Neural cell (in vitro differentiated cells): ENCODE data around the gene ARTN. TPM values are rescaled to one million over a fixed set of nuclear protein-coding genes. Genes with fewer than 3 reads are reported as not detected.

Experiments
- H2AFZ ChIP-seq: fragments of 200-600, 300-800 bp; sonication (generic), shearing (Covaris generic); 2 replicates; pipeline ENCODE4 v1.6.0; 2014; ENCODE audit warnings: low read depth, mild to moderate bottlenecking, antibody characterized with exemption, low read length, moderate library complexity
- H3F3A ChIP-seq: fragments of 200-600 bp; shearing (Covaris generic); 2 replicates; pipeline ENCODE4 v1.6.1; 2016; ENCODE audit warnings: mild to moderate bottlenecking, moderate library complexity, mixed read lengths, antibody characterized with exemption, low read length; ENCODE audit not compliant: insufficient read depth, poor library complexity, severe bottlenecking
- H3K27ac ChIP-seq: fragments of 200-600, 300-800 bp; sonication (generic), shearing (Covaris generic); 2 replicates; pipeline ENCODE4 v1.5.1; 2014; ENCODE audit warnings: mild to moderate bottlenecking, low read length, moderate library complexity
- H3K27me3 ChIP-seq: fragments of 300-800, 200-600 bp; sonication (generic), shearing (Covaris generic); 2 replicates; pipeline ENCODE4 v1.6.0; 2014; ENCODE audit warnings: mild to moderate bottlenecking, low read depth, low read length, moderate library complexity; ENCODE audit not compliant: insufficient read depth
- H3K36me3 ChIP-seq: fragments of 300-800, 200-600 bp; sonication (generic), shearing (Covaris generic); 2 replicates; pipeline ENCODE4 v1.5.1; 2014; ENCODE audit warnings: mild to moderate bottlenecking, antibody characterized with exemption, low read length, moderate library complexity; ENCODE audit not compliant: insufficient read depth
- H3K4me2 ChIP-seq: fragments of 300-800, 200-600 bp; sonication (generic), shearing (Covaris generic); 2 replicates; pipeline ENCODE4 v1.6.0; 2014; ENCODE audit warnings: mild to moderate bottlenecking, low read length
- H3K4me3 ChIP-seq: fragments of 300-800, 200-600 bp; sonication (generic), shearing (Covaris generic); 2 replicates; pipeline ENCODE4 v1.5.1; 2014; ENCODE audit warnings: mild to moderate bottlenecking, low read length, moderate library complexity
- H3K79me2 ChIP-seq: fragments of 200-600 bp; shearing (Covaris generic); replicated peaks from 2 replicates; pipeline ENCODE4 v1.6.0; 2014; ENCODE audit warnings: mild to moderate bottlenecking, low read length, moderate library complexity; ENCODE audit not compliant: insufficient read depth
- H3K9ac ChIP-seq: fragments of 300-800, 200-600 bp; sonication (generic), shearing (Covaris generic); 2 replicates; pipeline ENCODE4 v1.6.1; 2016; ENCODE audit warnings: mild to moderate bottlenecking, low read length, mixed read lengths
- H3K9me2 ChIP-seq: fragments of 200-600 bp; shearing (Covaris generic); 2 replicates; pipeline ENCODE4 v1.6.1; 2016; ENCODE audit warnings: mild to moderate bottlenecking, low read length, mixed read lengths; ENCODE audit not compliant: insufficient read depth
- H3K9me3 ChIP-seq: fragments of 200-600, 300-800 bp; sonication (generic), shearing (Covaris generic); 2 replicates; pipeline ENCODE4 v1.6.1; 2016; ENCODE audit warnings: mild to moderate bottlenecking, mixed run types, low read length, moderate library complexity, mixed read lengths
- H4K20me1 ChIP-seq: fragments of 200-600 bp; shearing (Covaris generic); 2 replicates; pipeline ENCODE4 v1.6.1; 2016; ENCODE audit warnings: mild to moderate bottlenecking, mixed run types; ENCODE audit not compliant: insufficient read depth
- CTCF ChIP-seq: fragments of 450-650 bp; IDR thresholded peaks from 2 replicates; pipeline ENCODE4 v1.5.1; 2014; ENCODE audit warnings: antibody characterized with exemption, mild to moderate bottlenecking, moderate library complexity; ENCODE audit not compliant: poor library complexity, severe bottlenecking
- EP300 ChIP-seq: fragments of 450-650 bp; conservative IDR thresholded peaks from 2 replicates; pipeline ENCODE4 v1.6.1; 2014; ENCODE audit warnings: antibody characterized with exemption, mild to moderate bottlenecking, moderate library complexity; ENCODE audit not compliant: poor library complexity, severe bottlenecking
- EZH2 ChIP-seq: fragments of 200-600, 300-800 bp; shearing (Covaris generic), sonication (generic); IDR thresholded peaks from 2 replicates; pipeline ENCODE4 v1.6.1; 2014; ENCODE audit warnings: antibody characterized with exemption, low read length, borderline replicate concordance, mild to moderate bottlenecking; ENCODE audit not compliant: insufficient read depth, poor library complexity, severe bottlenecking
- MXI1 ChIP-seq: fragments of 450-650 bp; conservative IDR thresholded peaks from 2 replicates; pipeline ENCODE4 v1.6.1; 2014; ENCODE audit warnings: antibody characterized with exemption, mild to moderate bottlenecking; ENCODE audit not compliant: poor library complexity, severe bottlenecking
- POLR2AphosphoS5 ChIP-seq: IDR thresholded peaks from 2 replicates; pipeline ENCODE4 v1.6.1; 2012
- RAD21 ChIP-seq: fragments of 450-650 bp; conservative IDR thresholded peaks from 2 replicates; pipeline ENCODE4 v1.6.1; 2014; ENCODE audit warnings: antibody characterized with exemption, mild to moderate bottlenecking, moderate library complexity
- REST ChIP-seq: IDR thresholded peaks from 2 replicates; pipeline ENCODE4 v1.6.1; 2012; ENCODE audit warnings: borderline replicate concordance
- SMC3 ChIP-seq: fragments of 450-650 bp; conservative IDR thresholded peaks from 2 replicates; pipeline ENCODE4 v1.6.1; 2014; ENCODE audit warnings: antibody characterized with exemption, mild to moderate bottlenecking, moderate library complexity; ENCODE audit not compliant: poor library complexity
- TAF1 ChIP-seq: IDR thresholded peaks from 2 replicates; pipeline ENCODE4 v1.6.1; 2012; ENCODE audit warnings: low read depth
- polyA plus RNA-seq: library from polyadenylated mRNA; depleted of rRNA; stranded (reverse); fragments of >200 nt; gene quantifications from 2 replicates; pipeline ENCODE4 v1.2.3, GENCODE V29; 2014

The ARTN gene
- polyA plus RNA-seq, 1 donor from 2014 or later, result 1.4 TPM

GRCh38 chr1:43970502-43970901 lies 36.9 kb downstream of the ARTN start:
- Histone ChIP-seq H3K9me3 (no peaks in the 10 kb centered on the region), H3K36me3 (no peaks in the 10 kb centered on the region), H3K9ac (peak overlapping the region; percentile 60), H3K79me2 (peaks cover 6% of the 10 kb centered on the region), H4K20me1 (peaks cover 2% of the 10 kb centered on the region), H3F3A (no peaks in the 10 kb centered on the region), H3K4me2 (peak overlapping the region; percentile 28), H3K9me2 (no peaks in the 10 kb centered on the region), H3K4me3 (peak overlapping the region; percentile 85), H3K27me3 (no peaks in the 10 kb centered on the region), H3K27ac (no peak overlapping the region), H2AFZ (no peak overlapping the region)
- TF ChIP-seq EP300 (no peak), RAD21 (no peak), SMC3 (no peak), MXI1 (no peak), TAF1 (no peak), EZH2 (no peak), REST (no peak), POLR2AphosphoS5 (no peak), CTCF (no peak)

GRCh38 chr1:43970911-43971310 lies 37.3 kb downstream of the ARTN start:
- Histone ChIP-seq H3K27me3 (no peaks in the 10 kb centered on the region), H4K20me1 (peaks cover 3% of the 10 kb centered on the region), H3K4me3 (peak overlapping the region; percentile 85), H3K9ac (no peak overlapping the region), H3K4me2 (no peak overlapping the region), H3K9me3 (no peaks in the 10 kb centered on the region), H3K79me2 (peaks cover 10% of the 10 kb centered on the region), H3K36me3 (no peaks in the 10 kb centered on the region), H3K27ac (no peak overlapping the region), H2AFZ (no peak overlapping the region), H3F3A (no peaks in the 10 kb centered on the region), H3K9me2 (no peaks in the 10 kb centered on the region)
- TF ChIP-seq EP300 (no peak), TAF1 (no peak), EZH2 (no peak), POLR2AphosphoS5 (no peak), MXI1 (no peak), CTCF (no peak), REST (no peak)
